GM18499 (cell line): ENCODE measurements around the gene GCC1.
"Not testable (repeated sequence)": the region's sequence is repeated elsewhere in the genome, so short reads cannot be mapped to it uniquely, and the experiment has no call there.

ENCODE experiments used
- ATAC-seq: cut with Tn5 transposase; IDR thresholded peaks from one replicate; pipeline ENCODE4 v1.9.1; 2021; ENCODE audit warnings: moderate number of reproducible peaks; ENCODE audit not compliant: insufficient read depth, unreplicated experiment

GCC1 gene

DNA sequence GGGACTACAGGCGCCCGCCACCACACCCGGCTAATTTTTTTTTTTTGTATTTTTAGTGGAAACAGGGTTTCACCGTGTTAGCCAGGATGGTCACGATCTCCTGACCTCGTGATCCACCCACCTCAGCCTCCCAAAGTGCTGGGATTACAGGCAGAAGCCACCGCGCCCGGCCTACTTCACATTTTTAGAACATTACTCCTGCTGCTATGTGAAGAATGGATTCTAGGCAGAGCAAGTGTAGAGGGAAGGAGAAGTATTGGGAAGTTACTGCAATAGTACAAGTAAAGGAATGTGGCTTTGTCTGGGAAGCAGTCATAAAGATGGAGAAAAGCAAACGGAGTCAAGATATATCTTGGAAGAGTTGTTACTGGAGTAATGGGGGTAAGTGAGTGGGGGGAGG, 44.9 kb downstream of the GCC1 start:
- not testable (repeated sequence) for ATAC-seq

DNA sequence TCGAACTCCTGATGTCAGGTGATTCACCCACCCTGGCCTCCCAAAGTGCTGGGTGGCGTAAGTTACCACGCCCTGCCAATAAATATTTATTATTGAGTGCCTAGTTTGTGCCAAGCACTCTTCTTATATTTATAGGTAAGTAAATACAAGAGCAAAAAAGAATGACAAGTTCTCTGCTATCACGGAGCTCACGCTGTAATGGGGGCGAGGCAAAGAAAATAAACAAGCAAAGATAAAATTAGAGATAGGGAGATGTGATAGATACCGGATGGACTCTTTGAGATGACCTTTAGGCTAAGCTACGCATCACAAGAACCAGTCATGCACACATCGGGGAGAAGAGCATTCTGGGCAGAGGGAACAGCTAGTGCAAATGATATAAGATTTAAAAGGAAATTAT, 46.3 kb downstream of the GCC1 start:
- no peak for ATAC-seq

DNA sequence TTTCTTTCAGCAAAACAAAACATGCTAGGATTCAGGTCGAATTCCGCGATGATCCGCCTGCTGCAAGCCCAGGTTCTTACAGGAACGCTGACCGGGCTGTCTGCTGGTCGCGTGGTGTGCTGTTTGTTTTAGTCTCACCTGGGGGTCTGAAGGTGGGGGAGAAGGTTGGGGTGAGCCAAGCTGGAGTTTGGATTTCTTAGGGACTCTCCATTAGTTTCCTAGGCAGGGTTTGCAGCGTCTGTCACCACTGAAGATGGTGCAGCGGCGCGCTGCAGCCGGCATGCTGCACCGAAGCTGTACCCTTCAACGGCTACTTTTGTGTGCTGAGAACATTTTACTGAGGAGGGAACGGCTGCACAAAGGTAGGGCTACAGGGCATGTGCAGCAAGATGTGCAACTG, 48.7 kb downstream of the GCC1 start:
- ATAC-seq: no peak

DNA sequence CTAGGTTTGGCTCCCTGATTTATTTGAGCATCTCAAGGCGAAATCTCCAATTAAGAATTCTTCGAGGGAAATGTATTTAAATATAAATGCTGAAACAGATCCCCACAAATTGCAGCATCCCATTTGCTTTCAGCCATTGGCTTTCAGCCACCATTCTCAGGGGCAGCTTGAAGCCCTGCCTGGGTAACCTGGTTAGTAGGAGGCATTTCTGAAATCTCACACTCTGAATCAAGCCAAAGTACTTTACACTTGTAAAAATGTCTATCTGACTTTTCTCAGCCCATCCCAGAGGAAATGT, 49.1 kb downstream of the GCC1 start:
- no peak for ATAC-seq

DNA sequence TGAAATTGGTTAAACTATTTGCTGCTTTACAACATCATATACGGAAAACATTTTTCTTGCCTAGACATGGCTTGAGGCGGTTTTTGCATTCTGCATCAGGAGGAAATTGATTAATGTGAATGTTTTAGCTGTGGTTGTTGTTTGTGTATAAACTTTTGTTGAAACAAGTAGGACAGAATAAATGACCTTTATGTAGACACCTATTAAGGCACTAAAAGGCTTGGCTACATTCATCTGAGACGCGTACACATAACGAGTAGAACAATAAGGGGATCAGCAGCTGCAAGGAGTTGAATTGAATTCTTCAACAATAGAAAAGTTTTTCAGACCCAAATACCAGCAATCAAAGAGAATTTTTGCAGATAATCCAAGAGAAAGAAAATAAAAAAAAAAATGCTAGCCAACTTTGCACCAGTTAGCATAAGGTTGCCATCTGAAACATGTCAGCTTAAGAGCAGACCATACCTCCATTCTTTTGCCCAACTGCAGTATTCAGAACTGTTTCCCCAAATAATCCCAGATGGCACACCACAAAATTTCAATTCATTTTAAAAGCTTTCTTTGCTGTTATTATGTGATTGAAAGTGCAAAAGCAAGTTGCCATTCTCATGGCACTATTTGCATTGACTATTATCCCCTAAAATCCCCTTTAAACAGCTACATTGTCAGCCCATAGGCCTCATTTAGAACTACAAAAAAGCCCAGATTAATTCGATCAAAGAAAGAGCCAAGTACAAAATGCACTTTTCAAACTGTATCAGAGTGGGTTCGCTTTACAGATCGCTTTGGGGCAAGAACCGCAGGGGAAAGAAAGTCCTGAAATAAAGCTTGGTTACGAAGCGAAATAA, 49.6 kb downstream of the GCC1 start:
- no peak for ATAC-seq

DNA sequence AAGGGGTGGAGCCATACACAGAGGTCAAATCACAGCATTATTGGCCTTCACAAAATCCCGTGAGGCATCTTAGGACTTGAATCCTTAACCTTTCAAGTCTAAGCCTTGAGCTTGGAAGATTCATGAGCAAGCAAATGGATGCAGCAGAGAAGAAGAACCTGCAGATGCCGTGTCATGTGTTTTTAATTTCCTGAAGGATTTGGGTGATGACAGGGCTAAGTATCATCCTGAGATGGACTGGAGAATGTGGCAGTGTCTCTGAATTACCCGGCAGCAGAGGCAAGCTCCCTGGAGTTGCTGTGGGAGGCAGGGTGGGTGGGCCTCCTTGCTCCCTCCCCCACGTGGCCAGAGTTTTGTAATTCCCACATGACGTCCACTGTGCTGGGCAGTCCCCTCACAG, 50.8 kb downstream of the GCC1 start:
- no peak for ATAC-seq

DNA sequence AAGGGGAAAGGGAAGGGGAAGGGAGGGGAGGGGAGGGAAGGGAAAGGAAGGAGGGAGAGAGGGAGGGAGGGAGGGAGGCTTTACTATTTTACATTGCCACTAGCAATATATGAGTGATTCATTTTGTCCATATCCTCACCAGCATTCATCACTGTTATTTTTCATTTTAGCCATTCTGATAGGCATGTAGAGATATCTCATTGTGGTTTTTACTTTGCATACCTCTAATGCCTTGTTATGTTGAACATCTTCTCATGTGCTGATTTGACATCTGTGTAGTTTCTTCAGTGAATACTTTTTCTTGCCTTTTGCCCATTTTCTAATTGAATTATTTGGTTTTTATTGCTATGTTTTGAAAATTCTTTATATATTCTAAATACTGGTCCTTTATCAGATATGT, 52.7 kb downstream of the GCC1 start:
- ATAC-seq: no peak

DNA sequence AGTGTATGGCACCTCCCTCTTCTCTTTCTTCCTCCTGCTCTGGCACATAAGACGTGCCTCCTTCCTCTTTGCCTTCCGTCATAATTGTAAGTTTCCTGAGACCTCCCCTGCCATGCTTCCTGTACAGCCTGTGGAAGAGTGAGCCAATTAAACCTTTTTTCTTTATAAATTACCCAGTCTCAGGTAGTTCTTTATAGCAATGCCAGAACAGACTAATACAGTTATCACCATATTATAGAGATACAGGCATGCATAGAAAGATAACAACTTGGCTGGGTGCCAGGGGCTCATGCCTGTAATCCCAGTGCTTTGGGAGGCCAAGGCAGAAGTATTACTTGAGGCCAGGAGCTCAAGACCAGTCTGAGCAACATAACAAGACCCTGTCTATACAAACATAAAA, 53.2 kb downstream of the GCC1 start:
- ATAC-seq: no peak
